Measurements from ENCODE around the gene HOXC4.

GRCh38 chr12:54050482-54050810 lies 3.2 kb upstream of the HOXC4 start:
- TF ChIP-seq GATA3 (IDR thresholded peaks at IDR 0.05; ENCODE audit: low read depth, low read length) (no peak), GATA2 (IDR thresholded peaks at IDR 0.05; ENCODE audit: low read depth, low read length) (no peak)
